ENCODE results near the gene GRM5. TPM values are rescaled to one million over a fixed set of nuclear protein-coding genes. Genes with fewer than 3 reads are reported as not detected.
"Not testable (repeated sequence)": the region's sequence is repeated elsewhere in the genome, so short reads cannot be mapped to it uniquely, and the experiment has no call there.

The GRM5 gene
- polyA plus RNA-seq, 1 donor from 2014 or later: not detected

DNA sequence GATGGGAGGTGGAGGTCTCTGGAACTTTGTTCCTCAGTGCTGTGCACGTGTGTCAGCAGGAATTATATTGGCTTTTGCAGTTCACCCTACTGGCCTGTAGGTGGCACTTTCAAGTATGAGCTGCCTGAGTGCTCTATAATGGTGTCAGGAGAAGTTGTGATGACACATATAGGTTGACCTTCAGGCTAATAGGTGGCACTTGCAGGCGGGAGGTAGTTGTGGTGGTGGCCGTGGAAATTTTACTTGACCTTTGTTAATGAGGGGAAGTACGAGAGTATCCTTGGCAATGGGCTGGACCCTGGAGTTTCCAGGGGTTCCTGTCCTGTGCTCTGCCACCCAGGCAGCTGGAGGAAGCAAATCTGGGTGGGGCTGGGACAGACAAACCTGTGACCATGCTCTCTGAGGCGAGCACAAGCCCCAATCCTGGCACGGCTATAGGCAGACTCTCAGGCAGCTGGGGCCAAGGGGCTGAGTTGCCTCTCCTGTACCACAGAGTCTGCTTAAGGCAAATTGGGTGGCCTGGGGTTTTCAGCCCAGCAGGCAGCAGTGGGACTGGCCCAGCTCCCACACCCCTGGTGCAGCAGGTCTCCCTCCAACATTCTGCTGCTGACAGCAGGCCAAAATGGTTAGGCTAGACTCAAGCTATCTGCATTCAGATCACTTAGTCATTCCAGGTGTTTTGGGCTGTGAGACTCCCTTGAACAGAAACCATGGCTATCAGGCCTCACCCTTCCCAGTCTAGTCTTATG lies 580.7 kb downstream of the GRM5 start:
- H3K4me3 Mint-ChIP-seq: no peak overlapping the region
- no peaks in the 10 kb centered on the region for H3K9me3 Mint-ChIP-seq
- no peak overlapping the region for H3K27ac Mint-ChIP-seq
- H3K27me3 Mint-ChIP-seq: no peaks in the 10 kb centered on the region
- peaks cover 0 to 4% (median 3%) of the 10 kb centered on the region in 3 donors for H3K4me1 Mint-ChIP-seq
- H3K36me3 Mint-ChIP-seq: no peaks in the 10 kb centered on the region

DNA sequence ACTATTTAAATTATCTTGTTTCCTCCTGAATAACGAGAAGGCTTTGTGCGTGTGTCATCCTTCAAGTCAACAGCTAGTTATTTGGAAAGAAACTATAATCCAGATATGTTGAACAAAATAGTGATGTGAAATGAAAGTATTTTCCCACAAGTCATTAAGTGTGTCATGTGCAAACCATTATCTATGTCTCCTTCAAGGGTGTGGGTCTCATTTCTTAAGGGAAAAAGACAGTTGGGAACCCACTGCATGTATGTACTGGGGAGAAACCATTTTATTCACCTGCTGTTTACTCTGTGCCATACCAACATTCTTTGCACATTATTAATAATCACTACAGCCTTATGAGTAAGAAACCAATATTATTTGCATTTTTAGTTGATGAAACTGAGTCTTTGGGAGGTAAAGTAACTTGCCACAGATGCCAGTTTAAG lies 582.9 kb downstream of the GRM5 start:
- Mint-ChIP-seq H3K27me3 (no peaks in the 10 kb centered on the region), H3K9me3 (no peaks in the 10 kb centered on the region), H3K4me3 (no peak overlapping the region), H3K4me1 (peaks cover 0 to 4% (median 3%) of the 10 kb centered on the region in 3 donors), H3K27ac (no peak overlapping the region), H3K36me3 (no peaks in the 10 kb centered on the region)

DNA sequence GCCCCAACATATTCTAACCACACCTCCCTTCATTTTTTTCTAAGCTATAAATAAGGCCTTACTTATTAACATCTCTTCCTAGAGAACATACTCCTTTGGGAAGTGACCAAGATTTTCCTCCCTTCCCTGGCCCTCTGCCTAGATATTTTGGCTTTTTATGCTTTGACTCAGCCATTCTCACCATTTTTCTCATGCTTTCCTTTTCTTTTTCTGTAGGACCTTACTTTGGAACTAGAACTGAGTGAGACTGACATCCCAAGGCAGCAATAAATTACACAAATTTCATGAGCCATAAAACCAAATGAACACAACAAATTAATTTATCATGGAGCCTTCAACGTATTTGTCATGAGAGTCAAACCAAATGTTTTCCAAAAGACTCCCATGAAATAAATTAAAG lies 585.6 kb downstream of the GRM5 start:
- Mint-ChIP-seq H3K36me3 (no peaks in the 10 kb centered on the region), H3K4me3 (no peak overlapping the region), H3K4me1 (peaks cover 0 to 4% (median 3%) of the 10 kb centered on the region in 3 donors), H3K27me3 (no peaks in the 10 kb centered on the region), H3K9me3 (no peaks in the 10 kb centered on the region), H3K27ac (no peak overlapping the region)

DNA sequence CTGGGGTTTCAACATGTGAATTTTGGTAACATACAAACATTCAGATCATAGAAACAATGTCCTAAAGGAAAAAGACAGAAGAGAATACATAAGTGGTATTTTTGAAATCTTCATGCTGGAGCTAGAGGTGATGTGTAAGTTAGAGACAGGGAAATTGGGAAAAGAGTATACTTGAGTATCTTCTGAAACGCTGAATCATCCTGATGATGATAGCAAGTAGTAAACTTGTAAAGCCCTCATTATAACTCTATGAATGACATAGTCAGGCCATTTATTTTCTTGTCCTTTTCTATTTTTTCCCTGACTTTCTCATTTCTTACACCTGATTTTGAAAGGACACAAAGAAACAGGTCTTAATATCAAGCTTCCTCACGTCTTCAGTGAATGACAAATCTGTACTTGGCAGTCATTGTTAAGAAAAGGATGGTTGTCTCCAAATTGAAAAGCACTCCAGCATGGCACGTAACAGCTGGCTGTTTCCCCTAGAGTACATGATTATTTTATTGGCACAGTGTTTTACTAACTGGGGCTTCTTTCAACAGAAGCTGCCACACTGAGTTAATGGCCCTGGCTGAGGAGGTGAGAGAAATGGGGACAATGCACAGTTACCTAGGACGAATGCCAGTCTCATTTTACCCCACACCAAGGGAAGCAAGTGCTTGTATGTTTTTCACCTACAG lies 587.5 kb downstream of the GRM5 start:
- H3K27ac Mint-ChIP-seq: no peak overlapping the region
- no peak overlapping the region for H3K4me3 Mint-ChIP-seq
- peaks cover 8% of the 10 kb centered on the region for H3K27me3 Mint-ChIP-seq
- H3K4me1 Mint-ChIP-seq: no peaks in the 10 kb centered on the region
- H3K36me3 Mint-ChIP-seq: no peaks in the 10 kb centered on the region
- H3K9me3 Mint-ChIP-seq: no peaks in the 10 kb centered on the region

DNA sequence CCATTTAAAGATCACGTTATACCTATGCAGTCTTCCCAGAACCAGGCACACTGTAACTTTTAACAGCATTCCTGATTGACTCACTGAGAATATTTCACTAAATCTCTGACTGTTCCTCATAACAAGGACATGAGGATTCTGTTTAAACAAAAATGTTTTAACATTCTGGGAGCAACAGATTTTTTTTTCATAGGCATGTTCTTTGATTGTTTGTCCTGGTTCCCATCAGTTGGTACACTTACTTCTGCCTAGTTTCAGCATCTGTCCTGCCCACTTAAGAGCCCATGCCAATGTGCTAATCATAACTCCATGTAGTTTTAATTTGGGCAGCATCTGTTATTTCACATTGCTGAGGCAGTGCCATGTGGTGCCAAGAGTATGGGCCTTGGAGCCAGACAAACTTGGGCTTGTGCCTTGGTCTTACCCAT lies 589.8 kb downstream of the GRM5 start:
- H3K27ac Mint-ChIP-seq: no peak overlapping the region
- H3K36me3 Mint-ChIP-seq: no peaks in the 10 kb centered on the region
- H3K4me1 Mint-ChIP-seq: no peaks in the 10 kb centered on the region
- peaks cover 8% of the 10 kb centered on the region for H3K27me3 Mint-ChIP-seq
- no peaks in the 10 kb centered on the region for H3K9me3 Mint-ChIP-seq
- no peak overlapping the region for H3K4me3 Mint-ChIP-seq

DNA sequence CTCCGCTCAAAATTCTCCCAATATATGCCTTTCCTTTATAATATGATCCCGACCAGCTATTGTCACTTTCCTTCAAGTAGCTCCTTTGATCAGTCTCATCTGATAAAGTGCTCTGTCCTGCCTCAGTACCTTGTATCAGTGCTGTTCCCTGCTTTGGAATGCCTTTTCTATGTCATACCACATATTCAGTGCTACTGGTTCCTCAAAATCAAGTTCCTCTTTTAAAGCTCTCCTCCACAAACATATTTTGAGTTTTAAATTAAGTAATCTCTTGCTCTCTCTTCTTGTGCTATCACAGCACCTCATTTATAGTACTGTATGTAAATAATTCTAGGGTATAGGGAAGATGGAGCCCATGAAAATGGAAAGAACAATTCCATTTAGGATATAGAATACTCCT lies 591.1 kb downstream of the GRM5 start:
- no peaks in the 10 kb centered on the region for H3K4me1 Mint-ChIP-seq
- no peaks in the 10 kb centered on the region for H3K9me3 Mint-ChIP-seq

DNA sequence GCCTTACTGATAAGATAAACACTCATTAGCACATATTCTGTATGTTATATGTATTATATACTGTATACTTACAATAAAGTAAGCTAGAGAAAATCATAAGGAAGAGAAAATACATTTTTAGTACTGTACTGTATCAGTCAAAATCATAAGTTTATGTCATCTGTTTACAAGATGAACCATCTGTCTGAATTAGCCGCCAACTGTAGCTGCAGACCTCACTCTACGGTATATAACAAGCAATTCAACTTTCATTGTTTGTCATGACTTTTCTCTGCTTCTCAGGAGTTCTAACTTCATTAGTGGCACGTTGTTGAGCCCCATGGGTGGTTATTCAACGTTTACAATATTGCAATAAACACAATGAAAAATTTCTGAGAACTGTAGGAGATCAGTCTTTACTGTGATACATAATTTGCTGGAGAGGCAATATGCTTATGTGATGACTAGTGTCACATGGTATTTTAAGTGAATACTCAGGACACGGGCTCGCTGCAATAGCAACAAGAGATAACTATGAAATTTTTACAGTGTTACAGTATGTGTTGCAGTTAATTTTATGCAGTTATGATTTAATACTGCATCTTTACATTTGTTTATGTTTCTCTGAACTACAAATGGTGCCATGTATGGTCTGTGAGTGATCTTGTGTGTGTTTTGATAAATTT lies 596.1 kb downstream of the GRM5 start:
- H3K27ac Mint-ChIP-seq: no peak overlapping the region
- peaks cover 0 to 3% (median 0%) of the 10 kb centered on the region in 3 donors for H3K9me3 Mint-ChIP-seq
- peaks cover 8% of the 10 kb centered on the region for H3K27me3 Mint-ChIP-seq
- no peaks in the 10 kb centered on the region for H3K36me3 Mint-ChIP-seq
- H3K4me1 Mint-ChIP-seq: peaks cover 0 to 3% (median 1%) of the 10 kb centered on the region in 3 donors
- no peak overlapping the region for H3K4me3 Mint-ChIP-seq

More for the DNA sequence above, 591.1 kb downstream of the GRM5 start:
- H3K36me3 Mint-ChIP-seq: no peaks in the 10 kb centered on the region
- peaks cover 8% of the 10 kb centered on the region for H3K27me3 Mint-ChIP-seq
- no peak overlapping the region for H3K27ac Mint-ChIP-seq
- H3K4me3 Mint-ChIP-seq: no peak overlapping the region

DNA sequence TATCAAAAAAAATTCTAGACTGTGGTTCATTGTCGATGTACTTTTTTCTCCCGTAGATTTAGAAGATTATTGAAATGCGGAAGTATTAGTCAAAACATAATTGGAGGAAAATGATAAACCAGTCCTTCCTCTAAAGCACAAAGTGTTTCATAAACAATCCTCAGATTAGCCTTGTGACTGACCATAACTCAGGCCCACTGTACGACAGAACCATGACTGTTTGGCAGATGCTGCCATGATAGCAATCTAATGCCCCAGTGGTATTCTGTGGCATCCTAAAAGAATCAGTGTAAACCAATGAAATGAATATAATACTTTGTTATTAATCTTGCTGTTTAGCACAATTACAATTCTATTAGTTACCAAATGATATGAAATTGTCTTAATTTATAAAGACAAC lies 601.3 kb downstream of the GRM5 start:
- H3K4me3 Mint-ChIP-seq: no peak overlapping the region
- no peaks in the 10 kb centered on the region for H3K36me3 Mint-ChIP-seq
- H3K9me3 Mint-ChIP-seq: peaks cover 0 to 8% (median 0%) of the 10 kb centered on the region in 3 donors
- peaks cover 2% of the 10 kb centered on the region for H3K27me3 Mint-ChIP-seq
- peaks cover 0 to 3% (median 1%) of the 10 kb centered on the region in 3 donors for H3K4me1 Mint-ChIP-seq
- no peak overlapping the region for H3K27ac Mint-ChIP-seq

DNA sequence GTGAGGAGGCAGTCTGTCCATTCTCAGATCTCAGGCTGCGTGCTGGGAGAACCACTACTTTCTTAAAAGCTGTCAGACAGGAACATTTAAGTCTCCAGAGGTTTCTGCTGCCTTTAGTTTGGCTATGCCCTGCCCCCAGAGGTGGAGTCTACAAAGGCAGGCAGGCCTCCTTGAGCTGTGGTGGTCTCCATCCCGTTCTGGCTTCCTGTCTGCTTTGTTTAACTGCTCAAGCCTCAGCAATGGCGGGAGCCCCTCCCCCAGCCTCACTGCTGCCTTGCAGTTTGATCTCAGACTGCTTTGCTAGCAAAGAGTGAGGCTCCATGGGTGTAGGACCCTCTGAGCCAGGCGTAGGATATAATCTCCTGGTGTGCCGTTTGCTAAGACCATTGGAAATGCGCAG lies 602.5 kb downstream of the GRM5 start:
- not testable (repeated sequence) for H3K9me3 Mint-ChIP-seq, H3K27me3 Mint-ChIP-seq, H3K36me3 Mint-ChIP-seq, H3K27ac Mint-ChIP-seq, H3K4me1 Mint-ChIP-seq, H3K4me3 Mint-ChIP-seq

DNA sequence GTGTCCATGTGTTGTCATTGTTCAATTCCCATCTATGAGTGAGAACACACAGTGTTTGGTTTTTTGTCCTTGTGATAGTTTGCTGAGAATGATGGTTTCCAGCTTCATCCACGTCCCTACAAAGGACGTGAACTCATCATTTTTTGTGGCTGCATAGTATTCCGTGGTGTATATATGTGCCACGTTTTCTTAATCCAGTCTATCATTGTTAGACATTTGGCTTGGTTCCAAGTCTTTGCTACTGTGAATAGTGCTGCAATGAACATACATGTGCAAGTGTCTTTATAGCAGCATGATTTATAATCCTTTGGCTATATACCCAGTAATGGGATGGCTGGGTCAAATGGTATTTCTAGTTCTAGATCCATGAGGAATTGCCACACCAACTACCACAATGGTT lies 607.7 kb downstream of the GRM5 start:
- H3K9me3 Mint-ChIP-seq, H3K4me1 Mint-ChIP-seq, H3K4me3 Mint-ChIP-seq: not testable (repeated sequence)

DNA sequence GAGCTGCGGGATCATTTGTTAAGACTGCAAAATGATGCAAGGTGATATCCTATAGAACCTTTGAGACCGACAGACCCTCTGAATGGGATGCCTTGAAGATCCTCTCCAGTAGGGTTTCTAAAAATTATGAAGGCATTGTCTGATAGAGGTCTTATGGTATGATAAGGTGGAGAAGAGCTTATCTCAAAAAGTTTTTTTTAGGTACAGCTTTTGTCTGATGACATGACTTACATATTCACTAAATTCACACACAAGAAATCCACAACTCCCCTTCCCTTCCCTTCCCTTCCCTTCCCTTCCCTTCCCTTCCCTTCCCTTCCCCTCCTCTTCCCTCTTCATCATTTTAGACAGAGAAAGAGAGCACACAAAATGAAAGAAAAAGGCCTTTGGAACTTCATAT lies 609.8 kb downstream of the GRM5 start:
- Mint-ChIP-seq H3K36me3 (no peaks in the 10 kb centered on the region), H3K27ac (no peak overlapping the region), H3K4me3 (no peak overlapping the region), H3K27me3 (peaks cover 7% of the 10 kb centered on the region), H3K4me1 (no peaks in the 10 kb centered on the region), H3K9me3 (peaks cover 0 to 3% (median 0%) of the 10 kb centered on the region in 3 donors)

More for the DNA sequence above, 607.7 kb downstream of the GRM5 start:
- not testable (repeated sequence) for H3K27me3 Mint-ChIP-seq, H3K36me3 Mint-ChIP-seq, H3K27ac Mint-ChIP-seq

DNA sequence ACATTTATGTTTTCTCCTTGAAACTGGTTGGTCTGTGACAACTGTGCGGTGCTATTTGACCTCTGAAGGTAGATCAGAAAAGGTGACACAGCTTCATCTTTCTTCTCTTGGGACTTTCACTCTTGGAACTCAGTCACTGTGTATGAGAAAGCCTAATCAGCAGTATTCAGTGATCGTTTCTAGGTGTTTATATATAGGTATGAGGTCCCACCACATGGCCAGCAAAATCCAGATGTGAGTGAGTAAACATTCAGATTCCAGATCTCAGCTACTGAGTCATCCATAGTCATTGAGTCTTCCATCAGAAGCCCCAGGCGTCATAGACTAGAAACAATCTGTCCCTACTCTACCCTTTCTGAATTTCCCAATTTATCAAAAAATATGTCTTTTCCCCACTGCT lies 610.9 kb downstream of the GRM5 start:
- H3K27me3 Mint-ChIP-seq: peaks cover 7% of the 10 kb centered on the region
- H3K27ac Mint-ChIP-seq: no peak overlapping the region
- peaks cover 0 to 3% (median 0%) of the 10 kb centered on the region in 3 donors for H3K9me3 Mint-ChIP-seq
- no peaks in the 10 kb centered on the region for H3K36me3 Mint-ChIP-seq
- H3K4me3 Mint-ChIP-seq: no peak overlapping the region
- H3K4me1 Mint-ChIP-seq: no peaks in the 10 kb centered on the region

Other genes with a start within 250 kb of the GRM5 start
- gene TYR, start 111.9 kb upstream of the GRM5 start, polyA plus RNA-seq: not detected

All from IgD-negative memory B cell (primary cell).